Peyer's patch (tissue), 4 donors: Measurements from ENCODE around the gene B3GALT6.

Source experiments
- CTCF ChIP-seq, 6 experiments: fragments of 450-650 bp in 4 of 6; fragments of 200-600 bp in 2 of 6; sonication (generic) in 1 of 6; IDR thresholded peaks; one replicate each; pipeline ENCODE4 v1.5.1; 2017 to 2019; ENCODE audit warnings: antibody characterized with exemption in 6 of 6, mild to moderate bottlenecking in 3 of 6, moderate library complexity in 1 of 6
- POLR2A ChIP-seq, 2 donors: fragments of 450-650 bp; IDR thresholded peaks; one replicate each; pipeline ENCODE4 v1.5.1; 2017; ENCODE audit warnings: antibody characterized with exemption in 2 of 2, mild to moderate bottlenecking in 2 of 2, moderate library complexity in 2 of 2

DNA sequence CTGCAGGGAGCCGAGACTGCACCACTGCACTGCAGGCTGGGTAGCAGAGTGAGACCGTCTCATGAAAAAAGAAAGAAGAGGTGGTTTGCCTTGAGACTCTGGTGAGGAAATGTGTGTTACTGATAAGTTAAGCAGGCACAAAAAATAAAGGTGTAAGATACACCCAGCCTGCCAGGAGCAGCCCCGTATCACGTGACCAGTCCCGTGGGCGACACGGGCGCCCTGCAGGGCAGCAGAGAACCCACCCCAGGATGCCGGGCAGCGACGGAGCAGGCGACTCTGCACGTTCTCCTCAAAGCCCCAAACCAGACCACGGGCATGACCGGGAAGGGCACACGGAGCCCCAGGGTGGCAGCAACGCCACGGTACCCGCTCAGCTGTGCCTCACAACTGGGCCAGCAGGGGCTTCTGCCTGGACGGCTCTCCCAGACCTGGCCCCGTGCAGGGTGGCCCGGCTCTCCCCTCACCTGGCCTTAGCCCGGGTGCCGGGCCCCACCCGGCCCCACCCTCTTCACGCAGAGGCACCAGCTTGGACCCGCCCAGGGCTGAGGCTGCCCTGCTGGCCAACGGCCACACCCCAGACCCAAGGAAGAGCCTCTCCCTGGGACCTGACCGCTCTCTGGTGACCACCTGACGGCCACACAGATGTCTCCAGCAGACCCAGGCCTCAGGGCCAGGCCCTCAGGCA is 10.0 kb upstream of the B3GALT6 start:
- TF ChIP-seq CTCF (IDR thresholded peaks at IDR 0.05) (no peak), POLR2A (IDR thresholded peaks at IDR 0.05) (no peak)
